Measurements from ENCODE around the gene MEN1.

The MEN1 gene

DNA sequence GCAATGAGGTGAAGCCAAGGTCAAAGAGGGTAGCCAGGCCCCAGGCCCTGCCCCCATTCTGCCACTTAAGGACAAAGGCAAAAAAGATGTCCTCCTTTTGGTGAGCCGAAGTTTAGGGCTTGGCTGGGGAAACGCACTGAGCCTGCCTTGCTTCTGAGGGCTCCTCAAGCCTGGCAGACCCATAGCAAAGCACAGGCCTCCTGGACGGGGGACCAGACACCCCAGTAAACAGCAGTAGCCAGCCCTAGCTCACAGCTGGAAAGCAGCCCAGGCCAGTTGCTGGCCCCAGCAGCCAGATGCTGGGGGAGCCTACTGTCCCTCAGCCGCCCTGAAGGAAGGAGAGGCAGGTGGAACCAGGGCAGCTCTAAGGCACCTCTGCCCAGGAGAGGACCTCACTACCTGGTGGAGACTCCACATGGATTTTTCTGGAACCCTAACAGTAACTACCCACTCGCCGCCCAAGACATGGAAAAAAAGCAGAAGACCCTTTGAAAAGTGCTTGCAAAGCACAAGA lies 46.8 kb downstream of the MEN1 start:
- TF ChIP-seq, protein P1, sequence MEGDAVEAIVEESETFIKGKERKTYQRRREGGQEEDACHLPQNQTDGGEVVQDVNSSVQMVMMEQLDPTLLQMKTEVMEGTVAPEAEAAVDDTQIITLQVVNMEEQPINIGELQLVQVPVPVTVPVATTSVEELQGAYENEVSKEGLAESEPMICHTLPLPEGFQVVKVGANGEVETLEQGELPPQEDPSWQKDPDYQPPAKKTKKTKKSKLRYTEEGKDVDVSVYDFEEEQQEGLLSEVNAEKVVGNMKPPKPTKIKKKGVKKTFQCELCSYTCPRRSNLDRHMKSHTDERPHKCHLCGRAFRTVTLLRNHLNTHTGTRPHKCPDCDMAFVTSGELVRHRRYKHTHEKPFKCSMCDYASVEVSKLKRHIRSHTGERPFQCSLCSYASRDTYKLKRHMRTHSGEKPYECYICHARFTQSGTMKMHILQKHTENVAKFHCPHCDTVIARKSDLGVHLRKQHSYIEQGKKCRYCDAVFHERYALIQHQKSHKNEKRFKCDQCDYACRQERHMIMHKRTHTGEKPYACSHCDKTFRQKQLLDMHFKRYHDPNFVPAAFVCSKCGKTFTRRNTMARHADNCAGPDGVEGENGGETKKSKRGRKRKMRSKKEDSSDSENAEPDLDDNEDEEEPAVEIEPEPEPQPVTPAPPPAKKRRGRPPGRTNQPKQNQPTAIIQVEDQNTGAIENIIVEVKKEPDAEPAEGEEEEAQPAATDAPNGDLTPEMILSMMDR (IDR thresholded peaks at IDR 0.05; ENCODE audit: insufficient read depth, missing control alignments), result no peak
- FAIRE-seq (no peak), DNase-seq (ENCODE audit: insufficient read length, low spot score) (no peak)

- TF ChIP-seq, protein P1 (IDR thresholded peaks at IDR 0.05; ENCODE audit: insufficient read depth, missing control alignments), result no peak
- DNase-seq (ENCODE audit: insufficient read length, low spot score) (no peak), FAIRE-seq (no peak)
Observed at GRCh38 chr11:64762674-64763525, 47.5 kb downstream of the MEN1 start.

GRCh38 chr11:64762277-64762673 lies 48.1 kb downstream of the MEN1 start:
- TF ChIP-seq, protein P1 (IDR thresholded peaks at IDR 0.05; ENCODE audit: insufficient read depth, missing control alignments), result no peak
- FAIRE-seq (no peak), DNase-seq (ENCODE audit: insufficient read length, low spot score) (no peak)

DNA sequence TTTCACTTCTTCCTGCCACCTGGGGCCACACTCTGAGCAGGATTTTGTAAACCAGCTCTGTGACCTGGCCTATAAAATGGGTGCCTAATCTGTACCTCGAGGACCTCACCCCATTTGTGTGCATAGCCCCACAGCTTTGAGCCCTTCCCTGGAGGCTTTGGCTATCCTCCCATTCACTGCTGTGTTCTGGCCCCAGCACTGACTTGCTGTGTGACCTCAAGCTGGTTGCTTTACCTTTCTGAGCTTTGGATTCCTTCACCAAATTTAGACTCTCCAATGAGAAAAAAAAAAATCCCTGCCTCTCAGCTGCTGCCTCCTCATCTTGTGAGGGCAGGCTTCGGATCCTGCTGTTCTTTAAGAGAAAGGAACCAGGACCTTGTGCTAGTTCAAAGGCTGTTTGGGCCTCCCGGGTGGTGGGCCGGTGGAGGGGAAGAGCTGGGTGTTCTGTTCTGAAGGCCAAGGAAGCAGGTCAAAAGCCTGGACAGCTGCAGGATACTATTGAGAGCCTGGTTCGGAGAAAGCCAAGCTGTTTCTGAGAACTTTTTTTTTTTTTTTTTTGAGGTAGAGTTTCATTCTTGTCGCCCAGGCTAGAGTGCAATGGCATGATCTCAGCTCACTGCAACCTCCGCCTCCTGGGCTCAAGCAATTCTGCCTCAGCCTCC lies 49.5 kb downstream of the MEN1 start:
- DNase-seq (ENCODE audit: insufficient read length, low spot score) (no peak), FAIRE-seq (no peak)
- TF ChIP-seq, protein P1 (IDR thresholded peaks at IDR 0.05; ENCODE audit: insufficient read depth, missing control alignments), result no peak

DNA sequence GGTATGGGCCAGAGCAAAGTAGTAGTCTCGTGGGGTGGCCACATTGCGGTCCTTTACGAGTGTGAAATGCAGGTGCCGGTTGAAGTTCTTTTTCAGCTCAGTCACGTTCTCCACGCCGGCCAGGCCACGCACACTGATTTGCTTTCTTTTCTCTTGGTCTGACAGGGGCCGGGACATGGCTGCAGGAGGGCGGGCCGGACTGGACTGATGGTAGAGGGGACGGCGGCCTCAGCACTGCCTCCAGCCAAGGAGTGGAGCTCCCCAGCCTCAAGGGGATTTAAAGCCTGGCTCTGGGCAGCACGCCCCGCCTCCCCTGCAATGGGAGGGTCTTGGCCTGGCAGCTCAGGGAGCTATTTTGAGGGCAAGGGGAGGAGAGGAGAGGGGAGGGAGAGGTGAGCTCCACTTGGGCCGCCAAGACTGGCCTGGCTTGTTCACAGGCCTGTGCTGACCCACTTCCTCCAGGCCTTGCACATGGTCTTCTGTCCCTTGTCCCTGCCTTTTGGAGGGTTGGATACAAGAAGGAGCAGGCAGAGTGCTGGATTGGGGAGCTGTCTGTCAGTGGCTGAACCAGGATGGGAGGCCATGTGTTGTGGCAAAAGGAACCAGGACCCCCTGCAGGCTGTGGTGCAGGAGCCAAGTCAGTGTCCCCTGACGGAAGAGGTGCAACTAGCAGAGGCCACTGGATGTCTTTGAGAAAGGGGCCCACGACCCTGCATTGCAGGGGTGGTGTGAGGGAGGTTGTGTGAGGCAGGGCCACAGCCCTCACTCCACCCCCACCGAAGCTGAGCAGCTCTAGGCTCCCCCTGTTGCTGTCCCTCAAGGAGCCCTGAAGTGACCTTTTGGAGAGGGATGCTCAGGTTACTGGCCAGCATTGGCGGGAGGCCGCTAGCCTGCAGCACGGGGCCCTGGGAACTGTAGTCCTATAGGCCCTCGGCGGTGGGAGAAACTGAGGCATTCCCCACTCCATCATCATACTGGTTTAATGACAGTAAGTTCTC lies 50.3 kb downstream of the MEN1 start, which contains the start of gene PYGM:
TSS of gene PYGM (minus strand) at position 253 of the 998 bp plus-strand sequence. CDS start at position 177, 76 bp downstream.
- TF ChIP-seq, protein P1 (IDR thresholded peaks at IDR 0.05; ENCODE audit: insufficient read depth, missing control alignments), result no peak
- FAIRE-seq (no peak), DNase-seq (ENCODE audit: insufficient read length, low spot score) (peak; percentile 63)

DNA sequence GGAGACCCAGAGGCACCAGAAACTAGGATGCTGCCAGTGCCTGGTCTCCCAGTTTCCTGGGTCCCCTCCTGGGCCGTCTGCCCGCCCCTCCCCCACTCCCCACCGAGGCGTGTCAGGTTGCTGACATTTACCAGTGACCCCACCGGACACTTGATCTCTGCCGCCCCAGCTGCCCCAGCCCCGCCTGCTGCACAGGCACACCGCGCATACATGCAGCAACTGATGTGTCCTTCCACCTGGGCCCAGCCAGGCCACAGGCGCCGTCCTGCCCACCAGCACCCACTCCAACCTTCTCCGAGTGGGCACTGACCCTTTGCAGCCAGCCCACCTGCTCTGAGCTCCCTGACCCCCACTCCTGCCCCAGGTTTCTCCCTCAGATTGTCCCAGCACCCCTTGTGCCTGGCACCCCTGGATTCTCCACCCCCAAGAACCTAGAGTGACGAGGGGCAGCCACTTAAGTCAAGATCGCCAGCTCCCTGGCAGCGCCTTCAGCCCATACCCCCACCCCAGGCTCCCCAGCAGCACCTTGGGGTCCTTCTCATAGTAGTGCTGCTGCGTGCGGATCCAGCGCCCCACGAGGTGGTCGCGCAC lies 51.1 kb downstream of the MEN1 start:
- TF ChIP-seq, protein P1 (IDR thresholded peaks at IDR 0.05; ENCODE audit: insufficient read depth, missing control alignments), result no peak
- no peak for FAIRE-seq
- DNase-seq (ENCODE audit: insufficient read length, low spot score), result no peak
